HFF-Myc (cell line): ENCODE measurements around the gene COG4.
A peak's percentile ranks its signal among the peaks of the same experiment; 100 is the strongest.

Experiments
- DNase-seq: peaks from one replicate; pipeline ENCODE4 v3.0.0-alpha.2; 2011; ENCODE audit warnings: low read depth; ENCODE audit errors: extremely low read depth
- H3K4me3 ChIP-seq: replicated peaks from 2 replicates; pipeline ENCODE4 v1.5.1; 2011; ENCODE audit warnings: low read depth, mild to moderate bottlenecking, control low read depth, low read length
- CTCF ChIP-seq: IDR thresholded peaks from 2 replicates; pipeline ENCODE4 v1.5.1; 2012; ENCODE audit warnings: mild to moderate bottlenecking, low read depth, low read length, control low read depth; ENCODE audit errors: missing control alignments

COG4 gene

GRCh38 chr16:70476272-70477020, 46.9 kb downstream of the COG4 start:
- no peak overlapping the region for H3K4me3 ChIP-seq
- no peak for TF ChIP-seq CTCF
- DNase-seq = peak; percentile 81

- DNase-seq = no peak
- no peak for TF ChIP-seq CTCF
Observed at GRCh38 chr16:70475054-70475871, 48.1 kb downstream of the COG4 start.

GRCh38 chr16:70474320-70475053, 48.9 kb downstream of the COG4 start:
- DNase-seq = no peak
- TF ChIP-seq CTCF = no peak

More at GRCh38 chr16:70475054-70475871, 48.1 kb downstream of the COG4 start:
- H3K4me3 ChIP-seq = no peak overlapping the region

GRCh38 chr16:70473446-70474319, 49.7 kb downstream of the COG4 start:
- H3K4me3 ChIP-seq = no peak overlapping the region
- DNase-seq = no peak
- no peak for TF ChIP-seq CTCF

More at GRCh38 chr16:70474320-70475053, 48.9 kb downstream of the COG4 start:
- H3K4me3 ChIP-seq = no peak overlapping the region

- TF ChIP-seq CTCF = no peak
- H3K4me3 ChIP-seq = no peak overlapping the region
- no peak for DNase-seq
Observed at GRCh38 chr16:70472786-70473433, 50.4 kb downstream of the COG4 start.
